K562 (cell line): ENCODE data around the gene RCN2. TPM values are rescaled to one million over a fixed set of nuclear protein-coding genes. Genes with fewer than 3 reads are reported as not detected.

Source experiments
- CBFA2T2 ChIP-seq: fragments of 450-650 bp; conservative IDR thresholded peaks from 2 replicates; pipeline ENCODE4 v1.6.1; 2017; ENCODE audit warnings: mild to moderate bottlenecking
- L3MBTL2 ChIP-seq: fragments of 450-650 bp; IDR thresholded peaks from 2 replicates; pipeline ENCODE4 v1.6.1; 2016; ENCODE audit warnings: mild to moderate bottlenecking, moderate library complexity
- MAFF ChIP-seq: IDR thresholded peaks from 2 replicates; pipeline ENCODE4 v1.6.1; 2012; ENCODE audit warnings: low read length, improper control_type of control experiment
- PHF8 ChIP-seq: fragments of 200-600 bp; sonication (generic); IDR thresholded peaks from 2 replicates; pipeline ENCODE4 v1.6.1; 2012; ENCODE audit warnings: mixed run types, mild to moderate bottlenecking, inconsistent platforms, low read length, moderate library complexity, borderline replicate concordance
- SIN3A ChIP-seq, 2 experiments: fragments of 150-350 bp in 1 of 2; IDR thresholded peaks; 2 replicates each; pipeline ENCODE4 v1.6.1; 2011 to 2016; ENCODE audit warnings: borderline replicate concordance in 2 of 2, low read depth in 2 of 2, low read length in 2 of 2, mild to moderate bottlenecking in 2 of 2, moderate library complexity in 2 of 2; ENCODE audit not compliant: control insufficient read depth in 1 of 2
- ZBTB33 ChIP-seq: sonication (generic); formaldehyde crosslinking; IDR thresholded peaks from 2 replicates; pipeline ENCODE4 v1.8.1; 2023; ENCODE audit warnings: mild to moderate bottlenecking, missing genetic modification reagents
- ZNF592 ChIP-seq: fragments of 450-650 bp; IDR thresholded peaks from 2 replicates; pipeline ENCODE4 v1.6.1; 2017; ENCODE audit warnings: antibody characterized with exemption, mild to moderate bottlenecking
- polyA plus RNA-seq, 8 experiments: library from polyadenylated mRNA; depleted of rRNA in 4 of 8; stranded (reverse) in 5 of 8; unstranded in 3 of 8; fragments of >200 nt; fragmentation: Nextera tagmentation in 2 of 8; fragmentation: Illumina TruSeq in 1 of 8; extraction: Ambion mirVana in 2 of 8; extraction: Trizol in 1 of 8; gene quantifications; 2 replicates each; pipeline versions ENCODE4 v1.2.1 to v1.2.3, GENCODE V29; 2011 to 2014; ENCODE audit warnings: inconsistent platforms in 1 of 8, missing spikeins in 1 of 8
- total RNA-seq, 7 experiments: library from RNA; depleted of rRNA in 6 of 7; stranded (reverse); fragments of >200 nt in 6 of 7; fragmentation: Illumina TruSeq in 2 of 7; extraction: Trizol in 2 of 7; gene quantifications; 2 replicates each; pipeline versions ENCODE4 v1.2.1 to v1.2.3, GENCODE V29; 2011 to 2021; ENCODE audit warnings: low replicate concordance in 1 of 7
- TF ChIP-seq, protein P1 (sequence below), 2 experiments: IDR thresholded peaks in 1 of 2; conservative IDR thresholded peaks in 1 of 2; 2 replicates each; pipeline ENCODE4 v1.6.1; 2016; ENCODE audit warnings: low read depth in 2 of 2, mild to moderate bottlenecking in 1 of 2, missing compliant biosample characterization in 1 of 2, missing genetic modification characterization in 1 of 2, moderate library complexity in 1 of 2

RCN2 gene
- total and polyA plus RNA-seq, 9 of the 15 experiments (the other 6 are each of a cell fraction or from before 2014, with no cell fraction given): 20.9 to 63.6 (median 52.8) TPM

- TF ChIP-seq ZNF592: no peak
- no peak for TF ChIP-seq PHF8
- TF ChIP-seq MAFF: no peak
- no peak for TF ChIP-seq SIN3A (IDR thresholded peaks at IDR 0.05; ENCODE audit: borderline replicate concordance in 2 of 2, control insufficient read depth in 1 of 2, low read depth in 2 of 2, low read length in 2 of 2)
- no peak for TF ChIP-seq L3MBTL2
- TF ChIP-seq, protein P1, sequence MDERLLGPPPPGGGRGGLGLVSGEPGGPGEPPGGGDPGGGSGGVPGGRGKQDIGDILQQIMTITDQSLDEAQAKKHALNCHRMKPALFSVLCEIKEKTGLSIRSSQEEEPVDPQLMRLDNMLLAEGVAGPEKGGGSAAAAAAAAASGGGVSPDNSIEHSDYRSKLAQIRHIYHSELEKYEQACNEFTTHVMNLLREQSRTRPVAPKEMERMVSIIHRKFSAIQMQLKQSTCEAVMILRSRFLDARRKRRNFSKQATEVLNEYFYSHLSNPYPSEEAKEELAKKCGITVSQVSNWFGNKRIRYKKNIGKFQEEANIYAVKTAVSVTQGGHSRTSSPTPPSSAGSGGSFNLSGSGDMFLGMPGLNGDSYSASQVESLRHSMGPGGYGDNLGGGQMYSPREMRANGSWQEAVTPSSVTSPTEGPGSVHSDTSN (CRISPR knock-in tag; IDR thresholded peaks at IDR 0.05; ENCODE audit: low read depth): no peak
- TF ChIP-seq, protein P1 (tag; conservative IDR thresholded peaks at IDR 0.05; ENCODE audit: low read depth): 0 out of 2 replicates have a peak, but pooled peaks have one; percentile 32
- 0 out of 2 replicates have a peak, but pooled peaks have one; percentile 6 for TF ChIP-seq CBFA2T2
- TF ChIP-seq ZBTB33 (CRISPR knock-in tag): no peak
Observed at GRCh38 chr15:76932135-76932966, 802 bp downstream of the RCN2 start (continued).
